Mesendoderm (in vitro differentiated cells): ENCODE data around the gene C10orf90.

Source experiments
- DNase-seq: peaks from one replicate; pipeline ENCODE4 v3.0.0; 2013
- H2AK5ac ChIP-seq: 2 replicates; pipeline ENCODE4 v1.6.1; 2013; ENCODE audit warnings: low read length, inconsistent platforms
- H2BK120ac ChIP-seq: 2 replicates; pipeline ENCODE4 v1.6.1; 2013; ENCODE audit warnings: low read depth, mild to moderate bottlenecking, low read length, moderate library complexity, mixed read lengths
- H2BK15ac ChIP-seq: replicated peaks from 2 replicates; pipeline ENCODE4 v1.6.1; 2013; ENCODE audit warnings: low read depth, mild to moderate bottlenecking, moderate library complexity
- H2BK5ac ChIP-seq: 2 replicates; pipeline ENCODE4 v1.6.1; 2013; ENCODE audit warnings: low read length, inconsistent platforms
- H3K18ac ChIP-seq: 2 replicates; pipeline ENCODE4 v1.6.1; 2013; ENCODE audit warnings: mild to moderate bottlenecking, low read length, mixed read lengths
- H3K23ac ChIP-seq: one replicate; pipeline ENCODE4 v1.6.1; 2013; ENCODE audit warnings: low read length
- H3K27ac ChIP-seq: 2 replicates; pipeline ENCODE4 v1.5.1; 2013; ENCODE audit warnings: low read depth, mild to moderate bottlenecking, inconsistent platforms, low read length, moderate library complexity
- H3K27me3 ChIP-seq: 2 replicates; pipeline ENCODE4 v1.6.1; 2013; ENCODE audit warnings: low read length, control low read depth, mild to moderate bottlenecking, inconsistent platforms; ENCODE audit not compliant: insufficient read depth, poor library complexity
- H3K36me3 ChIP-seq: 2 replicates; pipeline ENCODE4 v1.6.1; 2013; ENCODE audit warnings: low read length, inconsistent platforms; ENCODE audit not compliant: control insufficient read depth, insufficient read depth
- H3K4ac ChIP-seq: one replicate; pipeline ENCODE4 v1.6.1; 2013; ENCODE audit warnings: low read depth, mild to moderate bottlenecking, low read length, moderate library complexity
- H3K4me1 ChIP-seq: 2 replicates; pipeline ENCODE4 v1.6.1; 2013; ENCODE audit warnings: low read depth, low read length, inconsistent platforms; ENCODE audit not compliant: control insufficient read depth
- H3K4me2 ChIP-seq: 2 replicates; pipeline ENCODE4 v1.6.1; 2013; ENCODE audit warnings: low read length
- H3K4me3 ChIP-seq: 2 replicates; pipeline ENCODE4 v1.5.1; 2013; ENCODE audit warnings: mild to moderate bottlenecking, low read length
- H3K56ac ChIP-seq: one replicate; pipeline ENCODE4 v1.6.1; 2013; ENCODE audit warnings: low read length
- H3K79me1 ChIP-seq: 2 replicates; pipeline ENCODE4 v1.6.1; 2013; ENCODE audit warnings: low read length, inconsistent platforms
- H3K79me2 ChIP-seq: 2 replicates; pipeline ENCODE4 v1.6.1; 2013; ENCODE audit warnings: mild to moderate bottlenecking, low read length; ENCODE audit not compliant: control insufficient read depth, insufficient read depth
- H3K9ac ChIP-seq: 2 replicates; pipeline ENCODE4 v1.6.1; 2013; ENCODE audit warnings: low read length, inconsistent platforms
- H4K5ac ChIP-seq: one replicate; pipeline ENCODE4 v1.6.1; 2013; ENCODE audit warnings: low read length
- H4K8ac ChIP-seq: one replicate; pipeline ENCODE4 v1.6.1; 2013; ENCODE audit warnings: low read depth, mild to moderate bottlenecking, control low read depth, low read length, moderate library complexity
- WGBS: extraction: QIAGEN DNeasy Blood & Tissue Kit; methylation state at CpG from one replicate; pipeline ENCODE4 v1.1.7; 2013; ENCODE audit warnings: low lambda C conversion rate, missing lambda C conversion rate; ENCODE audit not compliant: insufficient coverage; ENCODE audit errors: extremely low coverage; 5-methylcytosine and 5-hydroxymethylcytosine counted together

The C10orf90 gene

DNA sequence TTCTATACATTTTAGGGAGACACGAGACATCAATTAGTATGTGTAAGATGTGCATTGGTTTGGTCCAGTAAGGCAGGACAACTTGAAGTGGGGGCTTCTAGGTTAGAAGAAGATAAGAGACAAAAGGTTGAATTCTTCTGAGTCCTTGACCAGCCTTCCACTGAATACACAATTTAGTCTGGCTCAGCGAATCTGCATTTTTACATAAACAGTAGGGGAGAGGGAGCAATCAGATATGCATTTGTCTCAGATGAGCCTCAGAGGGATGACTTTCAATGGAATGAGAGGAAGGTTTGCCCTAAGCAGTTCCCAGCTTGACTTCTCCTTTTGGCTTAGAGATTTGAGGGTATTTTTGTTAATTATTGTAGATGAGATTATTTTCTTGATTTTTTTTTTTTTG is 20.0 kb upstream of the C10orf90 start:
- peak overlapping the region; percentile 99 for H2BK5ac ChIP-seq
- no peak overlapping the region for H3K4me3 ChIP-seq
- H3K56ac ChIP-seq, result peak overlapping the region; percentile 82
- peak overlapping the region; percentile 89 for H3K27ac ChIP-seq
- no peak overlapping the region for H3K4me2 ChIP-seq
- H2BK15ac ChIP-seq, result no peak overlapping the region
- peak overlapping the region; percentile 68 for H4K5ac ChIP-seq
- H3K18ac ChIP-seq, result peak overlapping the region; percentile 95
- H3K4ac ChIP-seq, result no peak overlapping the region
- H3K23ac ChIP-seq, result no peak overlapping the region
- WGBS, result no CpG with 5 or more reads among the region's 2 CpGs
- peak overlapping the region; percentile 96 for H2BK120ac ChIP-seq
- no peaks in the 10 kb centered on the region for H3K79me1 ChIP-seq
- DNase-seq, result peak; percentile 99
- H4K8ac ChIP-seq, result no peak overlapping the region
- no peaks in the 10 kb centered on the region for H3K36me3 ChIP-seq
- peak overlapping the region; percentile 71 for H2AK5ac ChIP-seq
- H3K79me2 ChIP-seq, result no peaks in the 10 kb centered on the region
- no peak overlapping the region for H3K9ac ChIP-seq
- H3K27me3 ChIP-seq, result no peaks in the 10 kb centered on the region
- H3K4me1 ChIP-seq, result peaks cover 12% of the 10 kb centered on the region

DNA sequence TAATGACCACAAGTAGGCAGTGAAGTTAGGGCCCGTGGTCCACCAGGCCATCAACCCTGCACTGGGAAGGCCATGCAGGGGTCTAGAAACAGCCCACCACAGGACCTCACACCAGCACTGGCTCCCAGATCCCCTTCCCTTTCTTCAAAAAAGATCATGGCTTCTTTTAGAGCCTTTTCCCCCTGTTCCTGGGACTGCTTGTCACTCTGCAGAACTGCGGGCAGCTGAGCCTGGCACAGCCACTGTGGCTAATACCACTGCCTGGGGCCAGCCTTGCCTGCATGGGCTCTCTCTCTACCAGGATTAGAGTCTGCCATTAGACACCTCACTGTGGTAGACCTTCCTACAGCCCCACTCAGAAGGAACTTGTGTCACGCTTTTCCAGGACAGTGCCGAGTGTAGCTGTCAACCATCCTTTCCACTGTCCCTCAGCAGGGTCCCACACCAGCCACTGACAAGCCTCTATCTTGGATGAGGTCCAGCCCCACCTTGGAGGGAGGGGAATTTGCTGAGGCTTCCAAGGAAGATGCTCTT is 19.0 kb upstream of the C10orf90 start:
- no peak overlapping the region for H3K4me3 ChIP-seq
- no peak overlapping the region for H3K4me2 ChIP-seq
- H2BK15ac ChIP-seq, result no peak overlapping the region
- peak overlapping the region; percentile 99 for H2BK5ac ChIP-seq
- no peak overlapping the region for H4K8ac ChIP-seq
- no peaks in the 10 kb centered on the region for H3K79me2 ChIP-seq
- peak overlapping the region; percentile 89 for H3K27ac ChIP-seq
- H2AK5ac ChIP-seq, result peak overlapping the region; percentile 96
- H3K4me1 ChIP-seq, result peaks cover 12% of the 10 kb centered on the region
- H3K9ac ChIP-seq, result no peak overlapping the region
- H2BK120ac ChIP-seq, result peak overlapping the region; percentile 96
- no peaks in the 10 kb centered on the region for H3K36me3 ChIP-seq
- peak overlapping the region; percentile 95 for H3K18ac ChIP-seq
- H3K4ac ChIP-seq, result peak overlapping the region; percentile 94
- peak overlapping the region; percentile 81 for H4K5ac ChIP-seq
- no peak for DNase-seq
- no peaks in the 10 kb centered on the region for H3K27me3 ChIP-seq
- H3K56ac ChIP-seq, result peak overlapping the region; percentile 82
- H3K23ac ChIP-seq, result peak overlapping the region; percentile 70
- no peaks in the 10 kb centered on the region for H3K79me1 ChIP-seq
- WGBS, result no CpG with 5 or more reads among the region's 4 CpGs

DNA sequence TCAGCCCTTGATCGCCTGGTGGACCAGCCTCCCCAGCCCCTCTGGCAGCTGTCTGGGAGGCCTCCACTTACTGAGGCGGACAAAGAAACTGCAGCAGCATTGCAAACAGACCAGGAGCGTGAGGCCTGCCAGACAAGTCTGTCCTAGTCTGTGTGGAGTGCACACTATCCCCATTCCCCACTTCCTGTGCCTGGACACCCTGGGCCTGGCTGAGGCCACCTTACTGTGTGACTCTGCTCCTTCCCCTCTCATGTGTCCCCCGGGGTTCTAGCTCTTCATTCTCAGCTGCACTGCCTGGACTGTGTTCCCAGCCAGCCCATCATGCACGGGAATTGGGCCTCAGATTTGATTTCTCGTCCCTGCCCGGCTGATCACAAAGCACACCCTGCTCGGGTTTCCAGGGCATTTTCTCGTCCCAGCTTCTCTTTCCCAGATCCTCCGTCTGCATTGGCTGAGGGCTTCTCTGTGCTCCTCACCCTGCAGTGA is 16.7 kb upstream of the C10orf90 start:
- Histone ChIP-seq H4K8ac (no peak overlapping the region), H3K27ac (no peak overlapping the region), H3K4me3 (no peak overlapping the region), H3K79me1 (no peaks in the 10 kb centered on the region), H3K79me2 (no peaks in the 10 kb centered on the region), H2BK120ac (no peak overlapping the region), H2AK5ac (peak overlapping the region; percentile 18), H3K56ac (peak overlapping the region; percentile 67), H4K5ac (no peak overlapping the region), H3K18ac (peak overlapping the region; percentile 8), H3K4me1 (peaks cover 12% of the 10 kb centered on the region), H3K27me3 (no peaks in the 10 kb centered on the region), H3K9ac (no peak overlapping the region), H3K4me2 (no peak overlapping the region), H3K36me3 (no peaks in the 10 kb centered on the region), H3K23ac (no peak overlapping the region), H2BK5ac (peak overlapping the region; percentile 73), H2BK15ac (no peak overlapping the region), H3K4ac (no peak overlapping the region)
- DNase-seq, result peak; percentile 18
- WGBS, result no CpG with 5 or more reads among the region's 10 CpGs

DNA sequence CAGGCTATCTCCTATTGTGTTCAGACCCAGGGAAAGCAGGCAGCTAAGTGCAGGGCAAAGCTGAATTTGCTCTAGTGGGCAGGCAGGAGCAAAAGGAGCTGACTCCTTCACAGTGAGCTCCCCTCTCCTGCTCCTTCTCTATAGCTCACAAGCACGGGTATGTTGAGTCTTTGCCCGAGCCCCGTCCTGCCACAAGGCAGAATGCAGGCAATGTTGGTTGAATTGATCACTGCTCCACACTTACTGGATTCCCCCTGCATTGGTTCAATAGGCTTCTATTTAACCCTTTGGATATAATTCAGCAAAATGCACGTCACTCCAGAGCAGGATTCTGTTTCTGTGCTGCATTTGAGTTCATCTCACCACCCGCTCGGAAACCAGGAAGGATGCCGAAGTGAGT is 16.2 kb upstream of the C10orf90 start:
- Histone ChIP-seq H3K9ac (no peak overlapping the region), H4K5ac (no peak overlapping the region), H3K27me3 (no peaks in the 10 kb centered on the region), H3K23ac (no peak overlapping the region), H3K18ac (no peak overlapping the region), H3K79me1 (no peaks in the 10 kb centered on the region), H3K27ac (no peak overlapping the region), H4K8ac (no peak overlapping the region), H3K36me3 (no peaks in the 10 kb centered on the region), H3K79me2 (no peaks in the 10 kb centered on the region), H2AK5ac (peak overlapping the region; percentile 47), H2BK15ac (no peak overlapping the region), H3K4ac (no peak overlapping the region), H2BK5ac (peak overlapping the region; percentile 73), H3K4me1 (peaks cover 12% of the 10 kb centered on the region), H3K4me3 (no peak overlapping the region), H2BK120ac (no peak overlapping the region), H3K4me2 (no peak overlapping the region), H3K56ac (peak overlapping the region; percentile 67)
- WGBS, result no CpG with 5 or more reads among the region's 7 CpGs
- DNase-seq, result no peak

DNA sequence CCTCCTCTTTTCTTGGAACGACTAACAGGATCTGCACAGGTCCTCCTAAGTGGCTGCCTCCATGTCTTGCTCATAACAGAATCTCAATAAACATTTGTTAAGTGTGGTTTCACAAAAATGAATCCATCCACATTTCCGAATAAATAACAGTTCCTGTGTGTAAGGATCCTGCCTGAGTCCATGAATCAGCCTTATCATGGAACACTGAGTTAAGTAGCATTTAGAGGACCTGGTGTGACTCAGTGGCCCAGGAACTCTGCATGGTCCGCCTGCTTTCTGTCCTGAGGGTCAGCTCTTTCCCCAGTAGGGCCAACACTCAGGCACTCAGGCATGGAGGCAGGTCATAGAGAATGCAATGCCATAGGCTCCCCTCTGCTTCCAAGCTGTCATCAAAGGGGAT is 15.8 kb upstream of the C10orf90 start:
- Histone ChIP-seq H2BK5ac (peak overlapping the region; percentile 11), H4K8ac (no peak overlapping the region), H3K23ac (no peak overlapping the region), H3K4me3 (no peak overlapping the region), H4K5ac (no peak overlapping the region), H3K27ac (no peak overlapping the region), H3K4me2 (no peak overlapping the region), H3K9ac (no peak overlapping the region), H3K36me3 (no peaks in the 10 kb centered on the region), H3K4me1 (peaks cover 12% of the 10 kb centered on the region), H2AK5ac (peak overlapping the region; percentile 47), H3K79me2 (no peaks in the 10 kb centered on the region), H2BK120ac (no peak overlapping the region), H3K18ac (no peak overlapping the region), H2BK15ac (no peak overlapping the region), H3K79me1 (no peaks in the 10 kb centered on the region), H3K27me3 (no peaks in the 10 kb centered on the region), H3K56ac (peak overlapping the region; percentile 67), H3K4ac (peak overlapping the region; percentile 46)
- WGBS, result no CpG with 5 or more reads among the region's 3 CpGs
- no peak for DNase-seq

DNA sequence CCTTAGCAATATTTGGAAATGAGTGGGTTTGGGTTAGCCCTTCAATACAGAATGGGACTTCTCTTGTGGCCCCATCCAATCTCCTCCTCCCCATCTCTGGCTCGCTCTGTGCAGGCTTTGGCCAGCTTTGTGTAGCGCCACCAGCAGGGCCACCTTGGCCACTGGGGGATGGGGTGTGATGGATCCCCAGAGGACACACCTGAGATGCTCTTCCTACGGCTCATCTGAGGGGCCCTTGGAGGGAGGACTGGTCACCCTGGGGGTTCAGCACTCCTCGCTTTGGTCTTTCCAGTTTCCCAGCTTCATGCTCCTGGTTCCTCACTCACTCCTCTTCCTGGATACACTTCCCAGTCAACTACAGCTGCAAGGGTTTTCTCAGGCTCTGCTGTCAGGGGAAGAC is 15.3 kb upstream of the C10orf90 start:
- Histone ChIP-seq H2BK5ac (no peak overlapping the region), H3K4me1 (peaks cover 8% of the 10 kb centered on the region), H4K5ac (no peak overlapping the region), H3K79me1 (no peaks in the 10 kb centered on the region), H3K4me2 (no peak overlapping the region), H4K8ac (no peak overlapping the region), H3K27ac (no peak overlapping the region), H3K9ac (no peak overlapping the region), H2AK5ac (no peak overlapping the region), H2BK15ac (no peak overlapping the region), H3K4me3 (no peak overlapping the region), H3K79me2 (no peaks in the 10 kb centered on the region), H2BK120ac (no peak overlapping the region), H3K56ac (peak overlapping the region; percentile 44), H3K23ac (no peak overlapping the region), H3K4ac (peak overlapping the region; percentile 46), H3K27me3 (no peaks in the 10 kb centered on the region), H3K36me3 (no peaks in the 10 kb centered on the region), H3K18ac (no peak overlapping the region)
- DNase-seq, result no peak
- no CpG with 5 or more reads among the region's 4 CpGs for WGBS
